NOMO-1 treated with DMSO at 0.1 percent for 48 hours (cell line): ENCODE results near the gene DPM1.

Experiments
- DNase-seq: peaks from one replicate; lab custom pipeline; 2025; ENCODE audit not compliant: unreplicated experiment; lab: John Stamatoyannopoulos, UW

The DPM1 gene

GRCh38 chr20:50900261-50900660 lies 58.1 kb downstream of the DPM1 start:
- DNase-seq: no peak

GRCh38 chr20:50898475-50898874 lies 59.9 kb downstream of the DPM1 start:
- no peak for DNase-seq

GRCh38 chr20:50895111-50895830 lies 63.1 kb downstream of the DPM1 start:
- no peak for DNase-seq

GRCh38 chr20:50893620-50894019 lies 64.7 kb downstream of the DPM1 start:
- DNase-seq: no peak

- no peak for DNase-seq
These were observed 65.9 kb downstream of the DPM1 start for GRCh38 chr20:50892394-50892793.

GRCh38 chr20:50891138-50891537 lies 67.2 kb downstream of the DPM1 start:
- DNase-seq: no peak

- no peak for DNase-seq
These were observed 70.8 kb downstream of the DPM1 start for GRCh38 chr20:50887576-50887975.

- no peak for DNase-seq
These were observed 72.0 kb downstream of the DPM1 start for GRCh38 chr20:50886184-50886790.

GRCh38 chr20:50885781-50886180 lies 72.6 kb downstream of the DPM1 start:
- no peak for DNase-seq

GRCh38 chr20:50885068-50885467 lies 73.3 kb downstream of the DPM1 start:
- no peak for DNase-seq
